Measurements from ENCODE around the gene HES6.

The HES6 gene

GRCh38 chr2:238264072-238264460 is 24.2 kb upstream of the HES6 start:
- H3K4me3 ChIP-seq (replicated peaks; ENCODE audit: low read depth, low read length), result no peak overlapping the region
- TF ChIP-seq, protein P1, sequence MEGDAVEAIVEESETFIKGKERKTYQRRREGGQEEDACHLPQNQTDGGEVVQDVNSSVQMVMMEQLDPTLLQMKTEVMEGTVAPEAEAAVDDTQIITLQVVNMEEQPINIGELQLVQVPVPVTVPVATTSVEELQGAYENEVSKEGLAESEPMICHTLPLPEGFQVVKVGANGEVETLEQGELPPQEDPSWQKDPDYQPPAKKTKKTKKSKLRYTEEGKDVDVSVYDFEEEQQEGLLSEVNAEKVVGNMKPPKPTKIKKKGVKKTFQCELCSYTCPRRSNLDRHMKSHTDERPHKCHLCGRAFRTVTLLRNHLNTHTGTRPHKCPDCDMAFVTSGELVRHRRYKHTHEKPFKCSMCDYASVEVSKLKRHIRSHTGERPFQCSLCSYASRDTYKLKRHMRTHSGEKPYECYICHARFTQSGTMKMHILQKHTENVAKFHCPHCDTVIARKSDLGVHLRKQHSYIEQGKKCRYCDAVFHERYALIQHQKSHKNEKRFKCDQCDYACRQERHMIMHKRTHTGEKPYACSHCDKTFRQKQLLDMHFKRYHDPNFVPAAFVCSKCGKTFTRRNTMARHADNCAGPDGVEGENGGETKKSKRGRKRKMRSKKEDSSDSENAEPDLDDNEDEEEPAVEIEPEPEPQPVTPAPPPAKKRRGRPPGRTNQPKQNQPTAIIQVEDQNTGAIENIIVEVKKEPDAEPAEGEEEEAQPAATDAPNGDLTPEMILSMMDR (IDR thresholded peaks at IDR 0.05; ENCODE audit: low read depth, low read length, missing control alignments), result no peak
- DNase-seq (ENCODE audit: extremely low read depth, low read depth), result no peak

GRCh38 chr2:238263204-238264071 is 23.6 kb upstream of the HES6 start:
- TF ChIP-seq, protein P1 (IDR thresholded peaks at IDR 0.05; ENCODE audit: low read depth, low read length, missing control alignments), result peak; percentile 78
- peak; percentile 74 for DNase-seq (ENCODE audit: extremely low read depth, low read depth)
- no peak overlapping the region for H3K4me3 ChIP-seq (replicated peaks; ENCODE audit: low read depth, low read length)

GRCh38 chr2:238262496-238263122 is 22.8 kb upstream of the HES6 start:
- TF ChIP-seq, protein P1 (IDR thresholded peaks at IDR 0.05; ENCODE audit: low read depth, low read length, missing control alignments), result no peak
- no peak overlapping the region for H3K4me3 ChIP-seq (replicated peaks; ENCODE audit: low read depth, low read length)
- no peak for DNase-seq (ENCODE audit: extremely low read depth, low read depth)

DNA sequence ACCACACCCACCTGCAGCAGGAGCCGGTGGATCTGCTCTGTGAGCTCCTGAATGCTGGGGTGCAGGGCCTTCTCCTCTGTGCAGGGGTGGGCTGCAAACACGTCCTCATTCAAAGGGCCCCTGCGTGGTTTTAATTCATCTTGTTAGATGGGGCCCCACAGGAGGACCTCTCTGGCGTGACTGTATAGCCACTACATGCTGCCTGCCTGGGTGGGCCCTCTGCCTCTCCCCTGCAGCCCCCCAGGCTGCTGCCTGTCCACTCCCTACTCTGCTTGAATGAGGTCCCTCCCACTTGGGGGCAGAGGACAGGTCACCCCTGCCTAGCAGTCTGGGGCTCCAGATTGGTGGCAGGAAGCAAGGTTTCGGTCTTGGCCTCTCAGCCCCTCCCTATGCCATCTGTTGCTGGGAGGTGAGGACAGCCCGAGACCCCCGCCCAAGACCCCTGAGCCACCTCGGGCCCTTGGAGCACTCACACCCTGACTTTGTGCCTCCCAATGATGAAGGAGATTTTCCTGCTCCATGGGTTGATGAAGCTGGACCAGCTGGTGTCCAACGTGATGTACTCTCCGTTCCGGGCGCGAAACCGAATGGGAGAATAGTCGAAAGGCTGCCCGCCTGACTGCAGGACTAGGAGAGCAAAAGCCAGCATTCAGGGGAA is 22.0 kb upstream of the HES6 start:
- TF ChIP-seq, protein P1 (IDR thresholded peaks at IDR 0.05; ENCODE audit: low read depth, low read length, missing control alignments), result no peak

DNA sequence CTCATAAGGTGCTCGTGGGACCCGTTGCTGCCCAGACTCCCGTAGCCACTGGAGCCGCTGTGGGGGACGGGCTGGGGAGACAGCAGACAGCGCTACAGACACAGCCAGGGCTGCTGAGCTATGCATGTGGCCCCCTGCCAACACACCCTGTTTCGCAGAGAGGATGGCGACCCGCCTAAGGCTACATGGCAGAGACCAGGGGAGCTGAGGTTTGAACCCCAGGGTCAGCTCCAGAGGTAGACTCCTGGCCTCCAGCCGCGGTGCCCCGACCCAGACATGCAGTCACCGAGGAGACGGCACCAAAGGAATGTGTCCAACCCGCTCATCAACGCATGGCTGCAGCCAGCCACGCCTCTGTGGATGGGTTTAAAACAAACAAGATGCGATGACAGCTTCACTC is 21.0 kb upstream of the HES6 start:
- TF ChIP-seq, protein P1 (IDR thresholded peaks at IDR 0.05; ENCODE audit: low read depth, low read length, missing control alignments), result no peak
- no peak overlapping the region for H3K4me3 ChIP-seq (replicated peaks; ENCODE audit: low read depth, low read length)
- DNase-seq (ENCODE audit: extremely low read depth, low read depth), result no peak

More for the DNA sequence above, 22.0 kb upstream of the HES6 start:
- H3K4me3 ChIP-seq (replicated peaks; ENCODE audit: low read depth, low read length), result no peak overlapping the region
- DNase-seq (ENCODE audit: extremely low read depth, low read depth), result no peak

DNA sequence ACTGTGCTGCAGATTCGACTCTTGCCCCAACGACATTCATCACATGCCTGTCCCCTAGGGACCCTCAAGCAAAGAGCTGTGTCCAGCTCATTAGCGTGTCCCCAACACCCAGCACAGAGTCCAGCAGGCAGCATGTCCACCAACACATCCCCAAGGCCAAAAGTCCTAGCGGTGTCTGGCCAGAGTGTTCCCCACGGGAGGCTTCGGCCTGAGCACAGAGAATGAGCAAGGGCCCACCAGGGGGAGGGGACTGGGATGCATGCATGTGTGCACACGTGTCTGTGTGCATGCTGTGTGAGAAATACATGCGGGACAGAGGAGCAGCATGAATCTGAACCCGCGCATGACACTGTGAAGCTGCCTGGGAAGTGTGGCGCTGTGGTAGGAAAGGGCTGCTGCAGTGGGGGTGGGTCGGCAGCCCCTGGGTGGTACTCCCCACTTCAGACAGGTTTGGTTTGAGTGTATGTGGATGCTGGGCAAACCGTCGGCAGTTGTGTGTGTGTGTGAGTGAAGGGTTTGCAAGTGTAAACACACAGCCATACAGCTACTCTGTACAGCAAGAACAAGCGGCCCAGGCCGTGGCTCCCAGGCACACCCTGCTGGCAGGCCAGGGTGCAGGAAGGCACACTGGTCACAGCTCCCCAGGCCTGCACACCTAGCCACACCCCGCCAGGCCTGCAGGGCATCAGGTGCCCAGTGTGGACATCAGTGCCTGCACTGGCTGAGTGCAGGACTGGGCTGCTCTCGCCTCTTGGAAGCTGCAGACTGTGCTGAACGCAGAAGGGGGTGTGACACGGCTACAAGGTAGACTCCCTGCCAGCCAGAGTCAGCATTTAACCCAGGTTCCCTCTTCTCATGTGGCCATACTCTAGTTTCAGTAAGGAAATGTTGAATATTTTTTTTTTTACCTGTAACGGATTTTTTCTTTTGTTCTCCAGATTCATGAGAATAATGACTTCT is 19.5 kb upstream of the HES6 start:
- H3K4me3 ChIP-seq (replicated peaks; ENCODE audit: low read depth, low read length), result no peak overlapping the region
- TF ChIP-seq, protein P1 (IDR thresholded peaks at IDR 0.05; ENCODE audit: low read depth, low read length, missing control alignments), result no peak
- DNase-seq (ENCODE audit: extremely low read depth, low read depth), result no peak
